Muscle layer of colon (tissue), 2 donors: ENCODE data around the gene BIRC5.

Experiments
- H3K27ac ChIP-seq: one replicate; pipeline ENCODE4 v1.7.0; 2013; ENCODE audit warnings: low read depth, mild to moderate bottlenecking, low read length, moderate library complexity
- H3K27me3 ChIP-seq, 2 donors: one replicate each; pipeline ENCODE4 v1.7.0; 2013; ENCODE audit warnings: low read length in 2 of 2, mild to moderate bottlenecking in 2 of 2; ENCODE audit not compliant: insufficient read depth in 2 of 2, control insufficient read depth in 1 of 2
- H3K36me3 ChIP-seq: one replicate; pipeline ENCODE4 v1.7.0; 2013; ENCODE audit warnings: mild to moderate bottlenecking, low read length; ENCODE audit not compliant: insufficient read depth
- H3K4me1 ChIP-seq: one replicate; pipeline ENCODE4 v1.7.0; 2013; ENCODE audit warnings: mild to moderate bottlenecking, low read length; ENCODE audit not compliant: insufficient read depth
- H3K4me3 ChIP-seq, 2 donors: one replicate each; pipeline ENCODE4 v1.7.0; 2013; ENCODE audit warnings: low read length in 2 of 2, low read depth in 1 of 2, mild to moderate bottlenecking in 1 of 2, moderate library complexity in 1 of 2
- H3K9ac ChIP-seq: one replicate; pipeline ENCODE4 v1.7.0; 2013; ENCODE audit warnings: low read length
- H3K9me3 ChIP-seq: one replicate; pipeline ENCODE4 v1.7.0; 2013; ENCODE audit warnings: mild to moderate bottlenecking, low read length
- donor health status: abdominal sarcoma.
- donor health status: Adenocarcinoma of cecum.

Gene BIRC5

DNA sequence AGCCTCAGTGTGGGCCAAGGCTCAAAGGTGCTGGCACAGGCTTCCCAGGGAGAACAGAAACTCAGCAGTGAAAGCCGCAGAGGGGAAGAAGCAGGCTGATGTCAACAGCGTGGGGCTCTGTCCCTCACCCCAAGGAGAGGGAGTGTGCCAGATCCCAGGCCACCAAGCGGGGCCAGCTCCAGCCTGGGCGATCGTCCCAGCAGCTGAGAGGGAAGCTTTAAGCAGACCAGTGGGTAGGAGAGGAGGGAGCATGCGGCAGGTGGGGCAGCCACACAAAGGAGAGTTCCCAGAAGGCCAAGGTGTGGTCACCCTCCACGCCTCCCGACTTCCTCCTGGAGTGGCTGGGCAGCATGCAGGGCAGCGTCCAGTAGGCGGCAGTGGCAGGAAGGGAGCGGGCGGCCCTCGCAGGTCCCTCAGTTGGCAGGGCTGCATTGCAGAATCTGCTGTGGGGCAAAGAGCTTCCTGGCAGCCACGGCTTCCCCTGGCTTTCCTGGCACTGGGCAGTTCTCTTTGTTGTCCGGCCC lies 39.6 kb upstream of the BIRC5 start:
- H3K27ac ChIP-seq = peak overlapping the region; percentile 9
- H3K36me3 ChIP-seq = no peaks in the 10 kb centered on the region
- H3K4me1 ChIP-seq = peaks cover 50% of the 10 kb centered on the region
- H3K9ac ChIP-seq = no peak overlapping the region
- no peaks in the 10 kb centered on the region for H3K9me3 ChIP-seq
- H3K4me3 ChIP-seq = no peak overlapping the region
- H3K27me3 ChIP-seq = no peaks in the 10 kb centered on the region

DNA sequence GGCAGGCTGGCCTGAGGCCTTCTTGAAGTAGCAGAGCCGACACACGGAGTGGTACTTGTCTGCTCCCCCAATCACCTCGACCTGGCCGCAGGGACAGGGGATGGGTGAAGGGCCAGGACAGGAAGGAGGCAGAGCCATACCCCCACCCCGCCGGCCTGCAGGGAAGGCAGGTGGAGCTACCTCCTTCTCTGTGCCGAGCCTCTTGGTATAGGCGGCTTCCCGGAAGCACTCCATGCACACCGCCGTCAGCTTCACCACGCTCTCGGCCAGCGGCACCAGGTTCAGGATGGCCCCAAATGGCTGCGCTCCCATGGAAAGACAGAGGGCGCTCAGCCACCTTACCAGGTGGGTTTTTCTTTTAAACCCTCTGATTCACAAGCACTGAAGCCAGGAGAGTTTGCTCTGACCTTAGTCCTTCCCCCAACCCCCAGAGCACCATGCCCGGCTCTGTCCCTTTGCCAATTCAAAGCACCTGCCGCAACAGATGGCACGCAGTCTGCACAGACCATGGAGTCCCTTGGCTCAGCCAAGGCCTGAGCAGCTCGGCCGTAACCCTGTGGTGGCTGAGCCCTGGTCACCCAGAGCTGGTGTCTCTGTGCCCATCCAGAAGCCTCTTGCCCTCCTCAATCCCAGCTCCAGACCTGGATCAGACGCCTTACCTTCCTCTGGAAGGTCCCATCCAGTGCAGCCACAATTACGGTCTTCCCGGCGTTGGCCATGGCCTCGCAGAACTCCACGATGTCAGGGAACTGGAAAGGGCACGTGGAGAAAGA lies 39.0 kb upstream of the BIRC5 start:
- peaks cover 49% of the 10 kb centered on the region for H3K4me1 ChIP-seq
- peak overlapping the region; percentile 24 for H3K27ac ChIP-seq
- H3K27me3 ChIP-seq = no peaks in the 10 kb centered on the region
- no peaks in the 10 kb centered on the region for H3K9me3 ChIP-seq
- H3K36me3 ChIP-seq = no peaks in the 10 kb centered on the region
- no peak overlapping the region for H3K4me3 ChIP-seq
- no peak overlapping the region for H3K9ac ChIP-seq

DNA sequence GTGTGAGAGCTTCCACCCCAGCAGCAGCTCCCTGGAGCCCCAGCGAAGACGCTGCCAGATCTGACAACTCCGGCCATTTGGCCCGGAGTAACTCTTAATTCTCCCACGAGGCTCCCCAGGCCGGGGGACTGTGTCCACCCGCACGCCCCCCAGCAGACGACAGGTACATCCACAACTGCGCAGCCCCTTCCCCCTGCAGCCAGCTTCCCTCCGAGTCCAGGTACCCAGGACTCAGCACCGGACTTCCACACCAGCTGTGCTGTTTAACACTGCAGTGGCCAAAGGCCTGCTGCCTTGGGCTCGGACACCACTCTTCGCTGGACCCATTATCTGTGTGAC lies 38.4 kb upstream of the BIRC5 start:
- peaks cover 54% of the 10 kb centered on the region for H3K4me1 ChIP-seq

DNA sequence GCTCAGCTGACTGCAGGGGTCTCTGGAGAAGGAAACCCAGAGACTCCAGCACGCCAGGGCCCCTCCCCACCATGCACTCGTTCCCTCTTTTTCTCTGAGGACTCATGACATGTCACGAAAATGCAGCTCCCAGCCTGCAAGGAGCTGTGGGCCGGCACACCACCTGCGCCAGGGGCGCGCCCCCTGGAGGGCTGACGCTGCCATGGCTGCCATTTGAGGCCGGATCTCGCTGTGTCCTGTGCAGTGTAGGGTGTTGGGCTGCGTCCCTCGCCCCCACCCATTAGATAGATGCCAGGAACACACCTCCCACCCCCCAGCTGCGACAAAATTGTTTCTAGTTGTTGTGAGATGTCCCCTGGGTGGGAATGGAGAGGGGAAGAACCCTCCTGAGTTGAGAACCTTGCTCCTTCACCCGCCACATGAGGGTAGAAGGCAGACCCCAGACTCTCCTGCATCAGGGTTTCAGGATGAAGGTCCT lies 37.5 kb upstream of the BIRC5 start:
- H3K4me1 ChIP-seq = peaks cover 58% of the 10 kb centered on the region
- H3K36me3 ChIP-seq = no peaks in the 10 kb centered on the region
- H3K27me3 ChIP-seq = no peaks in the 10 kb centered on the region
- no peak overlapping the region for H3K4me3 ChIP-seq
- no peak overlapping the region for H3K27ac ChIP-seq
- H3K9ac ChIP-seq = no peak overlapping the region
- H3K9me3 ChIP-seq = no peaks in the 10 kb centered on the region

More for the DNA sequence above, 38.4 kb upstream of the BIRC5 start:
- no peaks in the 10 kb centered on the region for H3K27me3 ChIP-seq
- no peaks in the 10 kb centered on the region for H3K36me3 ChIP-seq
- no peaks in the 10 kb centered on the region for H3K9me3 ChIP-seq
- H3K4me3 ChIP-seq = no peak overlapping the region
- no peak overlapping the region for H3K27ac ChIP-seq
- no peak overlapping the region for H3K9ac ChIP-seq

DNA sequence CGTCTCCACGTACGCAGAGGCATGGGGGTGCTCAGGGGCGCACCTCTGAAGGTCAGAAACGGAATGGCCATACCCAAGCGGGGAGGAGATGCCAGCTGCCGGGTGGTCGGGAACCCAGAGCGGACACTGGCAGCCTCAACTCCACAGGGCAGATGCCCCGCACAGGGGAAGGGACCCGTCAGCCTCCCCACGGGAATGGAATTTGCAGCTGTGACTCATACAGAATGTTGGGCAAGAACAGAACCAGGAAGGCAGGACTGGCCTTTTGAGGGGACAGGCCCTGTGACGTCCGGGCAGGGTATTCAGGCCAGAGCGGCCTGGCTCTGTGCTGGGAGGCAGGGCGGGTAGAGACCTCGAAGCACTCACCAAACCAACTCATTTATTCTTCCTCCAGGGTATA lies 34.7 kb upstream of the BIRC5 start:
- peaks cover 40% of the 10 kb centered on the region for H3K4me1 ChIP-seq
- H3K36me3 ChIP-seq = no peaks in the 10 kb centered on the region
- H3K27me3 ChIP-seq = no peaks in the 10 kb centered on the region
- no peak overlapping the region for H3K4me3 ChIP-seq
- no peak overlapping the region for H3K9ac ChIP-seq
- H3K9me3 ChIP-seq = no peaks in the 10 kb centered on the region
- no peak overlapping the region for H3K27ac ChIP-seq

DNA sequence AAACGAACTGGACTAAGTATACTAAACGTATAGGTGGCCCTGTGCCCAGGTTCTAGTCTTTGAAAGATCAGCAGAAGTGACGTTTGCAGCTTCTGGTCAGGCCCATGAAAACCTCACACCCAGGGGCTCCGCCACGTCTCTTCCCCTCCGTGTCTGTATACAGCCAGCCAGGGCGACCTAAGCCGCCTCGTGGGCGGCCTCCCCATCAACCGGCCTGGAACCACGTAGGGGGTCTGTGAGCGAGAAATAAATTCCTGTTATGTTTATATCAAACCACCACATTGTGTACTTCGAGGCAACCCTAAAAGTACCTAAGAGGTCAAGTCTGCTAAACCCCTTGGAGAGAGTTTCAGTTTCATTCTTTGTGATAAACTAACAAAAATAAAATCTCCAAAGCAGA lies 34.0 kb upstream of the BIRC5 start:
- H3K4me1 ChIP-seq = peaks cover 42% of the 10 kb centered on the region
- no peak overlapping the region for H3K9ac ChIP-seq
- no peaks in the 10 kb centered on the region for H3K9me3 ChIP-seq
- no peaks in the 10 kb centered on the region for H3K36me3 ChIP-seq
- H3K27ac ChIP-seq = peak overlapping the region; percentile 44
- no peaks in the 10 kb centered on the region for H3K27me3 ChIP-seq
- H3K4me3 ChIP-seq = peak overlapping the region in 1 of 2 donors; percentile 20

DNA sequence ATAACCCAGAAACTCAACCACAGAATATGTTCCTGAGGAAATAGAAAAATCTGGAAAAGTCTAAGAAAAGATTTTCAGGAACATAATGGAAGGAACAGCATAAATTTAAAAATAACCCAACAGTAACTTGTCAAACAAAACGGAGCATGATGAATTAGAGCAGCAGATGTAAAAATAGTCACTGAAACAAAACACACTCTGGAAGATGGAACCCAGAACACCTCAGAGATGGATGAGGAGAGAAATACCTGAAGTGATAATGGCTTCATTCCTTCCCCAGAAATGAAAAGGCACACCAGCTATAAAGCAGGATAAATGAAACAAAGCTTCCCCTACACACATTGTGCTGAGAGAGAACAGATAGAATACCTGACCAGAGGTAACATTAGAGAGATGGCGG lies 33.5 kb upstream of the BIRC5 start:
- no peaks in the 10 kb centered on the region for H3K36me3 ChIP-seq
- H3K27me3 ChIP-seq = no peaks in the 10 kb centered on the region
- H3K27ac ChIP-seq = peak overlapping the region; percentile 44
- H3K9me3 ChIP-seq = no peaks in the 10 kb centered on the region
- peak overlapping the region in 1 of 2 donors; percentile 20 for H3K4me3 ChIP-seq
- no peak overlapping the region for H3K9ac ChIP-seq
- peaks cover 44% of the 10 kb centered on the region for H3K4me1 ChIP-seq

DNA sequence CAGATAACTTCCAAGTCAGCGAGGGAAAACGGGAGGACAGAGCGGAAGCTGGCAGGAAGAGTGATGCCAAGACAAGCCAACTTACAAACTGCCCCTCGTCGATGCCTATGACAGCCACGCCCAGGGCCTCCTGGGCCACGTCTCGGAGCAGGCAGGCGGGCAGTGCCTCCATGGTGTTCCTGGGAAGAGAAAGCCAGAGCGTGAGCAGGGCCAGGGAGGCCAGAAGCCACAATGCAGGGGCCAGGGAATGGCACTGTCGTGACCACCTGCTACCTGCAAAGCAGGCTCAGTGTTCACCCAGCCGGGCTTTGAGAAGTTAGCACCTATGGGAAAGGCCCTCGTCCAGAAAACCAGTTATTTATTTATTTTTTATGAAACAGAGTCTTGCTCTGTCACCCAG lies 31.5 kb upstream of the BIRC5 start:
- H3K9ac ChIP-seq = no peak overlapping the region
- H3K36me3 ChIP-seq = no peaks in the 10 kb centered on the region
- H3K27me3 ChIP-seq = no peaks in the 10 kb centered on the region
- no peaks in the 10 kb centered on the region for H3K9me3 ChIP-seq
- no peak overlapping the region for H3K4me3 ChIP-seq
- peaks cover 42% of the 10 kb centered on the region for H3K4me1 ChIP-seq
- H3K27ac ChIP-seq = no peak overlapping the region

DNA sequence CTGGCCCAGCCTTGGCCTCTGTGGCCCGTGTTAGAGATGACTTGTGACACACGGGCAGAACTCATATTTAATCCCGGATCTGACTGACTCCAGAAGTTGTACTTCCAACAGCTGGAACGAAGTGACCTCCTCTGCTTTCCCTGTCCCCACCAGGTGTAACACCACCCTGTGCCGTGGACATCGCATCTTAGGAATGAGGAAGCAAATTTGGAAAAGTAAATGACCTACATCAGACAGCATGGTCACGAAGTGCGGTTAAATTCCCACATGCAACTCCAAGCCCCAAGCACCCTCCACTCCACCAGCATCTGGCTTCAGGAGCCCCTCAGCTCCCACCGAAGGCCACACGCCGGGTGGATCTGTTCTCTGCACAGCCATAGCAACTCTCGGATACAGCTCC lies 30.1 kb upstream of the BIRC5 start:
- no peak overlapping the region for H3K4me3 ChIP-seq

DNA sequence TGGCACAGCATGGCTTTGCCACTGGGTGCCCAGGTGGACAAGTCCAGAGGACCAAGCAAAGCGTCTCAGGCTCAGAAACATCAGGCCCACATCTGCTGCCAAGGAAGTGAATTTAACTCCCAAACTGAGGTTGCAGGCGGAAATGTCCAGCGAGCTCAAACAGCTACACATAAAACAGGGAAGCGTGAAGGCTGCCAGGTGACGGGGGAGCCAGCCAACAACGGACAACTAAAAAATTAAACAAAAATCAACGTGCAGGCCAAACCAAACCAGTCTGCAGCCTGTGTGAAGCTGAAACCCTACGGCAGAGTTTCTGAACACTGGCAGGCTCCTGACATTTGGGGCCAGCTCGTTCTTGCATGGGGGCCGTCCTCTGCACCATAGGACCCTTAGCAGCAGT lies 29.7 kb upstream of the BIRC5 start:
- no peak overlapping the region for H3K27ac ChIP-seq
- no peak overlapping the region for H3K4me3 ChIP-seq
- H3K9ac ChIP-seq = no peak overlapping the region
- H3K36me3 ChIP-seq = no peaks in the 10 kb centered on the region
- no peaks in the 10 kb centered on the region for H3K27me3 ChIP-seq
- no peaks in the 10 kb centered on the region for H3K9me3 ChIP-seq
- H3K4me1 ChIP-seq = peaks cover 39% of the 10 kb centered on the region

More for the DNA sequence above, 30.1 kb upstream of the BIRC5 start:
- Histone ChIP-seq H3K9me3 (no peaks in the 10 kb centered on the region), H3K27ac (no peak overlapping the region), H3K9ac (no peak overlapping the region), H3K27me3 (no peaks in the 10 kb centered on the region), H3K36me3 (no peaks in the 10 kb centered on the region), H3K4me1 (peaks cover 42% of the 10 kb centered on the region)

DNA sequence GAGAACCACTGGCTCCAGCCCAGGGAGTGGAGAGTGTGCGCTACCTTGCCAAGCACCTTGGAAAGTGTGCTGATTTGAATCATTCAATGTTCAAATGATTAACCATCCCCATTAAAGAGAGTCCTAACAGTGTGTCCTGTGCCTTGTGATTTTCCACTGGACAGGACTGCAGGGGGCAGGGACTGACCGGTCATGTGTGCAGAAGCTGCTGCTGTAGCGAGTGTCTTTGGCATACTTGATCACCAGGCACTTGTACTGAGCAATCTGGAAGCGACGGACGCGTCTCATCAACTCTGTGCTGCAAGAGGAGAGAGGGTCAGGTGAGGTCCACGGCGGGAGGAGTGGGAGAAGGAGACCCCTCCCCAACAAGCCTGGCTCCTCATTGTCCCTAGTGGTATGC lies 29.2 kb upstream of the BIRC5 start:
- peak overlapping the region in 1 of 2 donors; percentile 16 for H3K4me3 ChIP-seq
- no peaks in the 10 kb centered on the region for H3K27me3 ChIP-seq
- H3K9me3 ChIP-seq = no peaks in the 10 kb centered on the region
- H3K36me3 ChIP-seq = no peaks in the 10 kb centered on the region
- H3K9ac ChIP-seq = no peak overlapping the region
- peaks cover 34% of the 10 kb centered on the region for H3K4me1 ChIP-seq
- H3K27ac ChIP-seq = no peak overlapping the region
